ENCODE measurements around the gene PDE9A.
"Not testable (repeated sequence)": the region's sequence is repeated elsewhere in the genome, so short reads cannot be mapped to it uniquely, and the experiment has no call there.

Gene PDE9A

GRCh38 chr21:42716074-42716473, 62.7 kb downstream of the PDE9A start:
- no peak for DNase-seq

GRCh38 chr21:42720484-42720883, 67.1 kb downstream of the PDE9A start:
- not testable (repeated sequence) for DNase-seq

- no peak for DNase-seq
Observed at GRCh38 chr21:42721341-42721824, 68.0 kb downstream of the PDE9A start.

- no peak for DNase-seq
Observed at GRCh38 chr21:42722153-42722552, 68.7 kb downstream of the PDE9A start.

- DNase-seq, result no peak
Observed at GRCh38 chr21:42722808-42723473, 69.5 kb downstream of the PDE9A start.

DNA sequence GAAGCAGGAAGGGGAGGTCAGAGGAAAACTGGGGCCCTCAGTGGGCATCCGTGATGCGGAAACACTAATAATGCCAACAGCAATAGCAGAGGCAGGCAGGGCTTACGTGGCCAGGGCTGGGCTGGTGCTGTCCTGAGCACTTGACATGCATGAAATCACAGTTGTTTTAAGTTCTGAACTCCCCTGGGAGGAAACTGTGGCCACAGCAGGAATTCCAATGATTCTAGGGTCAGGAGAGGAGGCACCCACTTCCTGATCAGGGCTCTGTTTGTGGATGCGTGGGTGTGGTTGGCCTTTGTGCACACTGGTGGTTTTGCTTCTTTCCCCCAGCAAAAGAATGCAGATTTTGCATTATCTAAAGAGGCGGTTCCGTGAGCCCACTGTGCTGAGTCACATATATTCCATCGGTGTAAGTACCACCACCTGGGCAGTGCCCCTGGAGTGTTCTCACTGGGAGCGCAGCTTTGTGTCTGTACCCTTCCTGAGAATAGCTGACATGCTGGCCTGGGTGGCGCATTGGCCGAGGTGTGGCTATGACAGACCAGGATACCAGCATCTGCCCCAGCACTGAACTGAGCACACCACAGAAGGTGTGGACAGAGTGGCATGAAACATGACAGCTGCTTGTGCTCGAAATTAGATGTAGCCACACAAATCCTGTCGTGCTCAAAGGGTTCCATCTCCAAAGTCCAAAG, 71.0 kb downstream of the PDE9A start:
- DNase-seq, result peak; percentile 64

GRCh38 chr21:42725416-42725930, 72.1 kb downstream of the PDE9A start:
- DNase-seq, result no peak

DNA sequence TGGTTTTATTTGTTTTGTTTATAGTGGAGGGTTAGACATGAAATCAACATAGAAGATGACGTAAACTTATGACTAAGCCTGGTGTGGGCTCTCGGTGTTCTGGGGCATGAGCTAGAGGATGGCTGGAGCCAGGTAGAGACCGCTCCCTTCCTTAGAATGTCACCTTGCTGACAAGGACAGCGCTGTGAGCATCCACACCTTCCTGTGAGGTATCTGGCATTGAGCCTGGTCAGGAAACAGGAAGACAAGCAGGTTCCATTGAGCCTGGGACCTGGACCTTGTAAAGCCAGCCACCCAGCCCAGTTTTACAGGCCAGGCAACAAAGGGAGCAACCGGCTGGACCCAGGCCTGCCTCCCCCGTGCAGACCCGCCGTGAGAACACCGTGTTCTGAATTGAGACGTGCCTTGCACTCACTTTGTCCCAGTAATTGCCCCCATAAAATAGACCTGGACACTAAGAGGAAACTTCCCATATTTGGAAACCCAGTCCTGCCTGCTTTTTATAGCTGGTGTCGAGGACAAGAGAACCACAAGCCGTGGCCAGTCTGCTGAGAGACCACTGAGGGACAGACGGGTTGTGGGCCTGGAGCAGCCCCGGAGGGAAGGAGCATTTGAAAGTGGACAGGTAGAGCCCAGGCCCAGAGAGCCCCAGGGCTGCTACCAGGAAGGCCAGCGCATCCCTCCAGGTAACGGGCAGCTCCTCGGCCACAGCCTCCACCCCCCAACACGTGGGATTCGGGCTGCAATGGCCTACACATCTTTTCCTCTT, 78.0 kb downstream of the PDE9A start:
- no peak for DNase-seq

DNA sequence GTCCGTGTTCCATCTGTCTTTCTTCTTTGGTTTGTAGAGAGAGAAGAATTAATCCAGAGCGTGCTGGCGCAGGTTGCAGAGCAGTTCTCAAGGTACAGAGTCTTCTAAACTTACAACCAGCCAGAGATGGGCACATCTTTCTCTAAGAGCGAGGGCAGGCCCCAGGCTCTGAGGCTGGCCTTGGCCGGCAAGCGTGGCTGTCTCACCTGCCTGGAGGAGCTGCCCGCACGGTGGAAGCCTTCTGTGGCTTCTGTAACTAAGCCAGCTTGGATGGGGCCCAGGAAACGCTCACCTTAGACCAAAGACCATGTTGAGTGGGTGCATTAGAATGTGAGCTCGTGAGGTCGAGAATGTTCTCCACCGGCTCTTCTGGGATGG, 78.6 kb downstream of the PDE9A start:
- DNase-seq, result no peak

- no peak for DNase-seq
Observed at GRCh38 chr21:42733037-42733627, 79.7 kb downstream of the PDE9A start.

- no peak for DNase-seq
Observed at GRCh38 chr21:42733874-42734273, 80.5 kb downstream of the PDE9A start.

DNA sequence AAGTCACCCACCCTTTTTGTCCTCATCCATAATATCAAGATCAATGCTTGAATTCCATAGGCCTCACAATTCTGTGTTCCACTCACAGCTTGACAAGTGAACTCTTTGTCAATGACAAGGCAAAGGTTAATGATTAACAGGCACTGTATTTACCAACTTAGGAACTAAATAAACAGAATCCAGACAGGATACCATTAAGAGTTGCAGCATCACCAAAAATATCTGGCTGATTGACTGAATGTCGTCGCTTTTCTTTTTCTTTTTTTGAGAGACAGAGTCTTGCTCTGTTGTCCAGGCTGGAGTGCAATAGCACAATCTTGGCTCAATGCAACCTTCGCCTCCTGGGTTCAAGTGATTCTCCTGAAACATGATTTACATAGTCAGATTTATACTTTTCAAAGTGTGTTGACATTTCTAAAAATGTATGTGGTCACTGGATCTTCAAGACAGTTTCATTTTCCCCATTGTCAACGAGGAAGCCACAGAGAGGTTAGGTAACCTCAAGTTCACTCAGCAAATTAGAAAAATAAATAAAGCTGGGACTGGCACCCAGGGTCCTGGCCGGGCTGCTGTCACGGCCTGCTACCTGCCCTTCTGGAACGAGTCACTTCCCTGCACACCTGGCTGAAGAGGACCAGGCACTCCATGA, 81.0 kb downstream of the PDE9A start:
- no peak for DNase-seq

DNA sequence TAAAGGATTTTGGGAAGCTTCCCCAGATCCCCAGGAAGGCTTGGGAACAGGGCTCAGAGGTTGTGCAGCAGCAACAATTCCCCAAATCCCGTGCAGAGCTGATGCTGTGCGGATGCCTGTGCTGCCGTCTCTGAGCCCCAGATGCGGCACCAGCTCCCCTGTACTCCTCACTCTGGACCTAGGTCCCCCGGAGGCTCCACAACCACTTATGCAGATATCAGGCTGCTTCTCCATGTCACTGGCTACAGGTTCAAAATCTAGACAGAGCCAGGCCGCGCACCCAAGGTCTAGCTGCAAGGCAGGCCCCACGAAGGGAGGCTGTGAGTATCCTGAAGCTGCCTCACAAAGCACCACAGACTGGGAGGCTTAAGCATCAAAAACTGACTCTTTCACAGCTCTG, 81.6 kb downstream of the PDE9A start:
- no peak for DNase-seq

GRCh38 chr21:42735944-42736343, 82.5 kb downstream of the PDE9A start:
- DNase-seq, result no peak

GRCh38 chr21:42736646-42737350, 83.4 kb downstream of the PDE9A start:
- no peak for DNase-seq

GRCh38 chr21:42737951-42738590, 84.7 kb downstream of the PDE9A start:
- peak; percentile 49 for DNase-seq

GRCh38 chr21:42739061-42739931, 85.9 kb downstream of the PDE9A start:
- DNase-seq, result no peak

DNA sequence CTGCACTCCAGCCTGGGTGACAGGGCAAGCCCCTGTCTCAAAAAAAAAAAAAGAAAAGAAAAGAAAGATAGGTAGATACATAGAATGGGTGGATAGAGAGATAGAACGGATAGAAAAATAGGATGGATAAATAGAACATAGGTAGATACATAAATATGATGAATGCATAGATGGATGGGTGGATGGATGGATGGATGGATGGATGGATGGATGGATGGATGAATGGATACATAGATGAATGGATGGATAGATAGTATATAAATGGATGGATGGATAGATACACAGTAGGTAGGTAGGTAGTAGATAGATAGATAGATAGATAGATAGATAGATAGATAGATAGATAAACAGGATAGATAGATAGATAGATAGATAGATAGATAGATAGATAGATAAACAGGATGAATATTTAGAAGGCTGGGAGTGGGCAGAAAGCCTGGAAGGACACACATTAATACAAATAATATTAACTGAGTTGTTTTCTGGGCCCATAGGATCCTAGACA, 87.0 kb downstream of the PDE9A start:
- no peak for DNase-seq

GRCh38 chr21:42741066-42741465, 87.6 kb downstream of the PDE9A start:
- DNase-seq, result no peak

Measured in right hindlimb (tissue), 1 donor.